ENCODE measurements around the gene OGA. TPM values are rescaled to one million over a fixed set of nuclear protein-coding genes. Genes with fewer than 3 reads are reported as not detected.

Gene OGA
- total RNA-seq, 1 donor from 2014 or later = 275 TPM

GRCh38 chr10:101758858-101759257 lies 59.4 kb downstream of the OGA start:
- Mint-ChIP-seq H3K27ac (no peak overlapping the region), H3K4me3 (no peak overlapping the region), H3K27me3 (ENCODE audit: insufficient read depth, low read depth) (peaks cover 23% of the 10 kb centered on the region), H3K4me1 (peaks cover 13% of the 10 kb centered on the region), H3K9me3 (no peaks in the 10 kb centered on the region), H3K36me3 (no peaks in the 10 kb centered on the region)
- Histone ChIP-seq H3K9me3 (ENCODE audit: low read depth) (no peaks in the 10 kb centered on the region), H3K27ac (no peak overlapping the region), H3K79me2 (ENCODE audit: low read depth) (no peaks in the 10 kb centered on the region), H2AFZ (replicated peaks) (no peak overlapping the region), H4K20me1 (ENCODE audit: low read depth) (no peaks in the 10 kb centered on the region), H3K4me1 (peaks cover 27% of the 10 kb centered on the region), H3K9ac (no peak overlapping the region), H3K27me3 (no peaks in the 10 kb centered on the region), H3K36me3 (no peaks in the 10 kb centered on the region), H3K4me3 (no peak overlapping the region), H3K4me2 (peak overlapping the region; percentile 63), H3F3A (ENCODE audit: low read depth) (peaks cover 20% of the 10 kb centered on the region)
- DNase-seq (ENCODE audit: low spot score) = no peak
- TF ChIP-seq EZH2 (IDR thresholded peaks at IDR 0.05) = no peak
- TF ChIP-seq CTCF (IDR thresholded peaks at IDR 0.05) = no peak
- no peak for TF ChIP-seq EZH2phosphoT487 (IDR thresholded peaks at IDR 0.05)

DNA sequence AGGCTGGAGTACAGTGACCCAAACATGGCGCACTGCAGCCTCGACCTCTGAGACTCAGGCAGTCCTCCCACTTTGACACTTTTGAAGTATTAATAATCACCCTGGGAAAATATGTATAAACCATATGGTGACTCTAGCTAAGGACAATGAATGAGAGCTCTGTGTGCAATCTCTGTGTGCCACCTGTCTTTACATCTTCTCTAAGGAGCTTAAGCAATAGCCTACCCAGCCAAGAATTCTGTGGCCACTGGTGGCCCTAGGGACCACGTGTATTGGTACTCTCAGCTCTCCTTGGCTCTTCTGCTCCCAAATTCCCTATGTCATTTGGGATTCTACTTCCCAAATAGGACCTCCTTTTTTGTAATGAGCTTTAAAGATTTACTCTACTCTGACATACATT lies 66.0 kb downstream of the OGA start:
- no peaks in the 10 kb centered on the region for H4K20me1 ChIP-seq (ENCODE audit: low read depth)
- no peaks in the 10 kb centered on the region for H3K27me3 ChIP-seq
- no peak for DNase-seq (ENCODE audit: low spot score)
- no peaks in the 10 kb centered on the region for H3K9me3 ChIP-seq (ENCODE audit: low read depth)
- H3K36me3 ChIP-seq = no peaks in the 10 kb centered on the region
- no peak for TF ChIP-seq CTCF (IDR thresholded peaks at IDR 0.05)
- TF ChIP-seq EZH2phosphoT487 (IDR thresholded peaks at IDR 0.05) = no peak
- no peak for TF ChIP-seq EZH2 (IDR thresholded peaks at IDR 0.05)
- Mint-ChIP-seq H3K36me3 (no peaks in the 10 kb centered on the region), H3K27me3 (ENCODE audit: insufficient read depth, low read depth) (peaks cover 41% of the 10 kb centered on the region), H3K4me3 (no peak overlapping the region), H3K4me1 (peaks cover 22% of the 10 kb centered on the region), H3K9me3 (no peaks in the 10 kb centered on the region), H3K27ac (no peak overlapping the region)
- H3K4me3 ChIP-seq = no peak overlapping the region
- H3F3A ChIP-seq (ENCODE audit: low read depth) = peaks cover 23% of the 10 kb centered on the region
- H3K4me1 ChIP-seq = peaks cover 22% of the 10 kb centered on the region
- H3K4me2 ChIP-seq = no peak overlapping the region
- no peak overlapping the region for H3K9ac ChIP-seq
- no peak overlapping the region for H2AFZ ChIP-seq (replicated peaks)
- no peak overlapping the region for H3K27ac ChIP-seq
- H3K79me2 ChIP-seq (ENCODE audit: low read depth) = no peaks in the 10 kb centered on the region

DNA sequence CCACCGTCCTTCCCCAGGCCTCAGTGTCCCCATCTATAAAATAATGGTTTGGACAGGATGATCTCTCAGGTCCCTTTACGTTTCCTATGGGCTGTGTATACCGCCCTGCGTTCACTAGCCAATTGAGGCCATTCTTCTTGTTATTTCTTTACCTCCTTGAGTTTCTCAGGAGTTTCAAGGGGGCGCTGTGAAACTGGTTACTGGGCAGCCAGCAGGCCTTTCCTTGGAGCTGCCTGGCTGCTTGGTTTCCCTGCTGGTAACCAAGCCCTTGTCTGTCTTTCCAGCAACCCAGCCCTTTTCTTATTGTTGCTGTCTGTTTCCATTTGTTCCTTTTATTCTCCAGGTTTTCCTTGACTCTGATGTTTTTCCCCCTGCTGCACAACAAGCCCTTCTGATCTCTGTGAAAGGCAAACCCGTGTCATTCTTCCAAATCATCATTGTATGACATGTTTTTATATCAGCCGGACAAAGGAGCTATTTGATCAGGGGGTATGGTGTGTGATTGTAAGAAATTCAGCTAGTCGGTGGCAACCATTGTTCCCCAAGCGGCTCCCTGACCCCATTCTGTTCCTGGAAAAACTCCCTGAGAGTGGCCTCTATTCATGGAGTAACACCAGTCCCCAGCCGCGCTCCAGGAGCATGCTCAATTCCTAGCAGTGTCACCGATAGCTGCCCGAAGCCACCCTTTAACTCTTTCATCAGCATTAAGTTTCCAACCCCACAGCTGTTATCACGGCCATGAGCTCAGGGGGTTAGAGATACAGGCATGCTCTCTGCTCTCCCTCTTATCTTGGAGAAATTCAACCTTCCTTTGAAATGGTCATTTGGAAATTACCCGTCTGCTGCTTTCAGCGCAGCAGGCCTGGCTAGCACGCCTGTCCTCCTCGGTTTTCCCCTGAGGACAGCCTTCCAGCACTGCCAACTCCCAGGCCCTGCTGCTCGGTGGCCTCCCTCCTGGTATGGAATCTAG lies 68.9 kb downstream of the OGA start:
- Histone ChIP-seq H2AFZ (replicated peaks) (peak overlapping the region; percentile 98), H3K4me2 (peak overlapping the region; percentile 29), H3F3A (ENCODE audit: low read depth) (peaks cover 23% of the 10 kb centered on the region), H3K36me3 (no peaks in the 10 kb centered on the region), H3K27ac (peak overlapping the region; percentile 25), H3K4me1 (peaks cover 22% of the 10 kb centered on the region), H3K79me2 (ENCODE audit: low read depth) (no peaks in the 10 kb centered on the region), H3K9ac (no peak overlapping the region), H3K27me3 (no peaks in the 10 kb centered on the region), H3K4me3 (no peak overlapping the region), H4K20me1 (ENCODE audit: low read depth) (no peaks in the 10 kb centered on the region), H3K9me3 (ENCODE audit: low read depth) (no peaks in the 10 kb centered on the region)
- TF ChIP-seq CTCF (IDR thresholded peaks at IDR 0.05) (peak; percentile 68), EZH2phosphoT487 (IDR thresholded peaks at IDR 0.05) (no peak), EZH2 (IDR thresholded peaks at IDR 0.05) (peak; percentile 23)
- peak; percentile 89 for DNase-seq (ENCODE audit: low spot score)
- Mint-ChIP-seq H3K36me3 (no peaks in the 10 kb centered on the region), H3K4me1 (peaks cover 29% of the 10 kb centered on the region), H3K27ac (peak overlapping the region; percentile 0), H3K27me3 (ENCODE audit: insufficient read depth, low read depth) (peaks cover 30% of the 10 kb centered on the region), H3K9me3 (no peaks in the 10 kb centered on the region), H3K4me3 (no peak overlapping the region)

Data from neural progenitor cell (in vitro differentiated cells).